ENCODE data around the gene CEP295NL.
"Not testable (repeated sequence)": the region's sequence is repeated elsewhere in the genome, so short reads cannot be mapped to it uniquely, and the experiment has no call there.

DNA sequence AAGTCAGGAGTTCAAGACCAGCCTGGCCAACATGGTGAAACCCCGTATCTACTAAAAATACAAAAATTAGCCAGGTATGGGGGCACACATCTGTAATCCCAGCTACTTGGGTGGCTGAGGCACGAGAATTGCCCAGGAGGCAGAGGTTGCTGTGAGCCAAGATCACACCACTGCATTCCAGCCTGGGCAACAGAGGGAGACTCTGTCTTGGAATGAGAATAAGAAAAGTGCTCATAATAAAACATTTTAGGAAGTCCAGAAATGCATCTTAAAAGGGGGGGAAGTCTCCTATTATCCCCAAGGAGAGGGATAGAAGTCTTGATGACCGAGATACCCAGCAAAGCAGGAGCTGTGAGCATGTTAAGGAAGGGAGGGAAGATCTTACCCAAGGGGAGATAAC, 36.0 kb downstream of the CEP295NL start:
- TF ChIP-seq, protein P1, sequence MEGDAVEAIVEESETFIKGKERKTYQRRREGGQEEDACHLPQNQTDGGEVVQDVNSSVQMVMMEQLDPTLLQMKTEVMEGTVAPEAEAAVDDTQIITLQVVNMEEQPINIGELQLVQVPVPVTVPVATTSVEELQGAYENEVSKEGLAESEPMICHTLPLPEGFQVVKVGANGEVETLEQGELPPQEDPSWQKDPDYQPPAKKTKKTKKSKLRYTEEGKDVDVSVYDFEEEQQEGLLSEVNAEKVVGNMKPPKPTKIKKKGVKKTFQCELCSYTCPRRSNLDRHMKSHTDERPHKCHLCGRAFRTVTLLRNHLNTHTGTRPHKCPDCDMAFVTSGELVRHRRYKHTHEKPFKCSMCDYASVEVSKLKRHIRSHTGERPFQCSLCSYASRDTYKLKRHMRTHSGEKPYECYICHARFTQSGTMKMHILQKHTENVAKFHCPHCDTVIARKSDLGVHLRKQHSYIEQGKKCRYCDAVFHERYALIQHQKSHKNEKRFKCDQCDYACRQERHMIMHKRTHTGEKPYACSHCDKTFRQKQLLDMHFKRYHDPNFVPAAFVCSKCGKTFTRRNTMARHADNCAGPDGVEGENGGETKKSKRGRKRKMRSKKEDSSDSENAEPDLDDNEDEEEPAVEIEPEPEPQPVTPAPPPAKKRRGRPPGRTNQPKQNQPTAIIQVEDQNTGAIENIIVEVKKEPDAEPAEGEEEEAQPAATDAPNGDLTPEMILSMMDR (IDR thresholded peaks at IDR 0.05): not testable (repeated sequence)
- not testable (repeated sequence) for TF ChIP-seq POLR2A (IDR thresholded peaks at IDR 0.05)

All from uterus (tissue), 2 donors.